D721Med (cell line): Measurements from ENCODE around the gene UNC5B.

Experiments used
- DNase-seq: peaks from one replicate; pipeline ENCODE4 v3.0.0; 2011; ENCODE audit warnings: low spot score; ENCODE audit not compliant: insufficient read length
- FAIRE-seq: peaks from 2 replicates; lab custom pipeline; 2011; peaks lifted over from hg19 to GRCh38; lab: Jason Lieb, UNC
- CTCF ChIP-seq: IDR thresholded peaks from 2 replicates; pipeline ENCODE4 v1.5.1; 2012; ENCODE audit warnings: mild to moderate bottlenecking, control low read depth; ENCODE audit not compliant: insufficient read depth; ENCODE audit errors: missing control alignments

UNC5B gene

GRCh38 chr10:71285986-71286385 is 73.6 kb downstream of the UNC5B start:
- DNase-seq (no peak), FAIRE-seq (no peak)
- no peak for TF ChIP-seq CTCF

- TF ChIP-seq CTCF = no peak
- FAIRE-seq = no peak
- no peak for DNase-seq
Observed at GRCh38 chr10:71286521-71287294, 74.3 kb downstream of the UNC5B start.

- no peak for TF ChIP-seq CTCF
- FAIRE-seq (no peak), DNase-seq (no peak)
Observed at GRCh38 chr10:71287456-71287855, 75.1 kb downstream of the UNC5B start.

GRCh38 chr10:71288461-71288860 is 76.1 kb downstream of the UNC5B start:
- no peak for DNase-seq
- FAIRE-seq = no peak
- no peak for TF ChIP-seq CTCF

GRCh38 chr10:71289421-71290130 is 77.2 kb downstream of the UNC5B start:
- DNase-seq (no peak), FAIRE-seq (no peak)
- no peak for TF ChIP-seq CTCF

GRCh38 chr10:71290331-71290730 is 78.0 kb downstream of the UNC5B start:
- FAIRE-seq = no peak
- DNase-seq = no peak
- no peak for TF ChIP-seq CTCF
